HL-60/S4 treated with phorbol 12-myristate 13-acetate at 8.2 ng/mL for 4 days and 3 days (cell line): ENCODE measurements around the gene ADCY1.
"Not testable (repeated sequence)": the region's sequence is repeated elsewhere in the genome, so short reads cannot be mapped to it uniquely, and the experiment has no call there.

ENCODE experiments used
- in situ Hi-C: fragments of 300-500 bp; cut with MboI; formaldehyde crosslinking; loops from 2 replicates; pipeline ENCODE4 v1.15.0; 2022; ENCODE audit warnings: low sequenced_read_pairs

Gene ADCY1

DNA sequence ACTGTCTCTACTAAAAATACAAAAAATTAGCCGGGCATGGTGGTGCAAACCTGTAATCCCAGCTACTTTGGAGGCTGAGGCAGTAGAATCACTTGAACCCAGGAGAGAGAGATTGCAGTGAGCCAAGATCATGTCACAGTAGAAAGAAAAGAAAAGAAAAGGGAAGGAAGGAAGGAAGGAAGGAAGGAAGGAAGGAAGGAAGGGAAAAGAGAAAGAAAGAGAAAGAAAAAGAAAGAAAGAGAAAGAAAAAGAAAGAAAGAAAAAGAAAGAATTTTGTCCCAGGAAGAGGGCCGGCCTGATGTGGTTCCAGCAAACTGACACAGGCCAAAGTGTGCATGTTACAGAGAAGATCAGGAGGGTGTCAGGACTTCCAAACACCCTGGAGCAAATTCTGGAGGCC lies 151.1 kb downstream of the ADCY1 start:
- in situ Hi-C loops: not testable (repeated sequence)

DNA sequence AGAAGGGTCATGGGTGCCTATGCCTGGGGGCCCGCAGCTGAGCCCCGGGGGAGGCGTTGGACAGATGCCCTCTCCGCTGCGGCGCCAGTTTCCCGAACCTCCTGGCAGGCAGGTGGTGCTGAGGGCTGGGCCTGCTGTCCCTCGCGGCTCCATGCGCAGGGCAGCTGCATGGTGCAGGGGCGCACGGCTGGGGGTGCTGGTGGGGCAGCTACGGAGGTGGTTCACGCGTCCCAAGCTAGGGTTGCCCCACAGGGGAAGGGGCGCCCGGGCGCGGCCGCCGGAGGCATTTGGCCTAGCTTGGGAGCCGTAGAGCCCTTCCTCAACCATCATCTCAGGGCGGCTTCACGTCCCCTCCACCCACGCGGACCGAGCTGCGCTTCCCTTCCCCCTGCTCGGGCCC lies 152.7 kb downstream of the ADCY1 start:
- in situ Hi-C loops: no loop called here

DNA sequence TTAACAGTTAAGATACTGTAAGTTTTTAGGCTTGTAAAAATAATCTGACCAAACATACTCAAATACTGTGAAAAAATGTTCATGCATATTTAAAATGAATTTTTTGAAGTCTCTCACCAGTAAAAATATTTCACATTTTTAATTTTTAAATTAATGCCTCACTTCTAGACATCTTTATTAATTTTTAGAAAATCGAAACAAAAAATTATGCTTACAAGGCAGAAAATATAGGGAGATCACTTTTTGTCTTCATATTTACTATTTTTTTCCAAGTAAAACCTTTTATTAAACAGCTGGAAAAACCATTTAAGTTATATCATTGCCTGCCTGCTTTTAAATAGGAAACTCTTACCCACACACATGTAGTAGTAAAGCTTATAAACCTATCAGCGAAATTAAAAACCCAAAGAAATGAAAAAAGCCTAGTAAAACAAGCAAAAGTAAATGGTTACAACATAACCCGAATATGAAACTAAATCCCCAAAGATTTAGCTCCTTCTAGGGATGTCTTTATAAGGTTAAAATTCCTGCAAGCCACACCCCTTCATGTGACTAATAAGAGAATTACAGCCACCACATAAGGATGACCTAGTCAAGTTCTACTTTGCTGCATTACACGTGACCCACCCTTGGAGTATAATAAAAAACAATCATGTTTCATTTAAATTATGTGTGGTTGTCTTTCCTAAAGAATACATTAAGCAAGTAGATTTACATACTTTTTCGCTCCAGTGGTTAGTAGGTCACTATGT lies 157.7 kb downstream of the ADCY1 start:
- in situ Hi-C loops: not testable (repeated sequence)

GRCh38 chr7:45738920-45739319 lies 164.8 kb downstream of the ADCY1 start:
- in situ Hi-C loops: not testable (repeated sequence)

DNA sequence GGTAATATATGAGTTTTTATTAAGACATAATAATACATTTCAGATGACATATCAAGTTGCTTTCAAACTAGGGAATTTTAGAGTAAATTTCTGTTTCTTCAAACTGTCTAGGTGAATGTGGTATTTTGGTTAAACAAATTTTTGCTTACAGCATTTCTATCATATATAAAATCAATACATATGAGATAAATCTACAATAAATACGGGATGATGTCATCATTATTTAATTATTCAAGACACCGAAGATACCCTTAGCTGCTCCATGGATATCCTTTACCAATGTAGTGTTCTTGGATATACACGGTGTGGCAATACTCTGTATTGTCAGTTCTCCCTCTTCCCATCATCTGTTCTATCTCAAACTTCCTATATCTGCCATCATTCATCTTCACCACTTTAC lies 166.4 kb downstream of the ADCY1 start:
- in situ Hi-C loops: not testable (repeated sequence)

DNA sequence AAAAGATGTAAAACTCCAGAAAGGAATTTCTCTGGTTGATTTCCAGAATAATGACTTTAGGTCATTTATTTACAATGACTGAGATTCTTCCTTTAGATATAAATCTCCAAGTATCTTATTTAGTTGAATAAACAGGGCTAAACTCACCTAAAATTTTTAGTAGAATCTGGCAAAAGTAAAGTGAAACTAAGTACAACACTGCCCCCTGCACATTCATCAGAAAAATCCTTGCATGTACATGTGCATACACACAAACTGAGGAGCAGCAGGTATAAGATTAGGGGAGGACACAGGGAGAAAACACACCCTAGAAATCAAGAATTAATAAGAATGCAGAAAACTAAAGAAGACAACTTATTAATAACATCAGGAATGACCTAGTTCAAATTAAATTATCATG lies 174.8 kb downstream of the ADCY1 start:
- in situ Hi-C loops: not testable (repeated sequence)

DNA sequence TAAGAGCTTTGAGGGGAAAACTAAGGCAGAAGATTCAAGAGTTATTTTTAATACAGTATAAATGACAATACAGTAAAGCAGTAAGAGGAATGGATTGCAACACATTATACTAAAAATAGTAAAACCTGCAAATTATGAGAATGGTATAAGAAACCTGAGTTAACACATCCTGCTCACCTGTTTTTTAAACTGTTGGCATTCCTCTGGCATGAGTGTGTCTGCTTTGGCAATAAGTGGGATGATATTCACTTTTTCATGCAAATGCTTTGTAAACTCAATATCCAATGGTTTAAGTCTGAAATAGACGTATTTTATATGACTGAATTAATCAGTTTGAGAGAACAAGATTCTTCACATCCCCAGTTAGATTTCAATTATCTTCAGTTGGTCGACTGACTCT lies 177.2 kb downstream of the ADCY1 start:
- in situ Hi-C loops: not testable (repeated sequence)

- in situ Hi-C loops: not testable (repeated sequence)
These were observed 182.2 kb downstream of the ADCY1 start for GRCh38 chr7:45756333-45756732.

DNA sequence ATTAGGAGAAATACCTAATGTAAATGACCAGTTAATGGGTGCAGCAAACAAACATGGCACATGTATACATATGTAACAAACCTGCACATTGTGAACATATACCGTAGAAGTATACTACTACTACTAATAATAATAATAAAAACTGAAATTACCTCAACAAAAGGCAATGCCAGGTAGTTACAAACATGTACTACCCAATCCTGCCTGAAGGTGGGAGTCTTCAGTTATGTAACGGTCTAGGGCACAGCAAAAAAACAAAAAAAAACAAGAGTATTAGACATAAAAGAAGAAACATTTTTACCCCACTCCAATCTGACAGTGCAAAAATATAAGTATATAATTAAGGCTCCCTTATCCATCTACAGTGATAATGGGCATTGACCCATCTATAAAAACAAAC lies 182.6 kb downstream of the ADCY1 start:
- in situ Hi-C loops: not testable (repeated sequence)

GRCh38 chr7:45759464-45759863 lies 185.3 kb downstream of the ADCY1 start:
- in situ Hi-C loops: not testable (repeated sequence)

- in situ Hi-C loops: not testable (repeated sequence)
These were observed 187.5 kb downstream of the ADCY1 start for GRCh38 chr7:45761545-45762205.

GRCh38 chr7:45762225-45762994 lies 188.2 kb downstream of the ADCY1 start:
- in situ Hi-C loops: not testable (repeated sequence)

DNA sequence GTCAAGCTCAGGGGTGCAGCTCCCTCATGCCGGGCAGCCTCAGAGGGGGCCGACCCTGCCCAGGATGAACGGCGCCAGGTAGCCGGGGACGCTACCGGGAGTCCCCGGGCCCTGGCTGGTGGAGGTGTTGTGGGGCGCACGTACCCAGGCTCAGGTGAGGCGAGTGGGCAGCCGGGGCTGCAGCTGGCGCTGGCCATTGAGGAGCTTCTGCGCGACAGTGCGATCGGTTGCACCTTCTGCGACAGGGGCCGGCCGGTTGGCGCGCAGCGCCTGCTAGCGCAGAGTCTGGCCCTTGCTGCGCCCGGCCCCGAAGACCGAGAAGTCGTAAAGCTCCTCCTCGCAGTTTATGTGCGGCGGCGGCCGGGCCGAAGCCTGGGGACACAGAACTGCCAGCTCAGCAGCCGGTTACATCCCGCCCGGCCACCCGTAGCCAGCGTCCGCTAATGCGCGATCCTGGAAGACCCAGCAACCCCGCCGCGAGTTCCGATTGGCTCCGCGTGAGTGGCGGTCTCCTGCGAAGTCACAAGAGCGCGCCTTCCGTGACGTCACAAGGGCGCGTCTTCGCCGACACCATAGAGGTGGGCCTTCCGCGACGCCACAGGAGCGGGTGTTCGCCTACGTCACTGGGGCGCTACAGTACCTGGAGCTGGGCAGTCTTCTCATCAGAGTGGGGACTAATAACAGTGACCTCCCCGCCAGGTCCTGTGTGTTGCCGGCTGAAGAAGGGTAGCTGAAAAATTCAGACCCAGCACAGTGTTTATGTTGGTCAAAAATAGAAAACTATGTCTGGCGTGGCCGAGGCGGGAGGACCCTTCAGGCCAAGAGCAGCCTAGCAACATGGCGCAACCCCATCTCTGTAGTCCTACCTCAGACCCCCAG lies 194.6 kb downstream of the ADCY1 start:
- in situ Hi-C loops: not testable (repeated sequence)

GRCh38 chr7:45769626-45770025 lies 195.5 kb downstream of the ADCY1 start:
- in situ Hi-C loops: not testable (repeated sequence)
